Measurements from ENCODE around the gene SCFD2.

SCFD2 gene

DNA sequence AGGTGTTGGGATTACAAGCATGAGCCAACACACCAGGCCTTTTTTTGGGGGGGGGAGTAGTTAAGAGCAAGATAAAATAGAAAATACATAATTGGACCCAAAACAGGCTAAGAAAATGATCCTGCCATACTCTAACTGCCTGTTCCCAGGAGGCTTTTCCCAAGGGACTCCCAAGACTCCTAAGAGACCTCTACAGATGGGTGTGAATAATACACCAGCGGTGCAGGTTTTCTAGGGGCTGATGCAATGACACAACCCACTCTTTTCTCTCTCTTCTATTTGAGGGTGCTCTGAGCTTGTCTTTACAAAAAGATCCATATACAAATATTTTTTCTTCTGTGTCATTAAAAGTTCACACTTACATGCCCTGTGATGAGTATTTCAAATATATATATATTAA is 386.8 kb downstream of the SCFD2 start:
- H3K4me3 ChIP-seq (ENCODE audit: low read depth, low read length), result no peak overlapping the region
- H3K4me1 ChIP-seq, result peaks cover 5% of the 10 kb centered on the region; the same call in 1 of the 2 replicates
- H3K27me3 ChIP-seq, result no peaks in the 10 kb centered on the region
- no peak for DNase-seq
- no peaks in the 10 kb centered on the region for H3K9me3 ChIP-seq
- no peaks in the 10 kb centered on the region for H3K36me3 ChIP-seq
- TF ChIP-seq, protein P1, sequence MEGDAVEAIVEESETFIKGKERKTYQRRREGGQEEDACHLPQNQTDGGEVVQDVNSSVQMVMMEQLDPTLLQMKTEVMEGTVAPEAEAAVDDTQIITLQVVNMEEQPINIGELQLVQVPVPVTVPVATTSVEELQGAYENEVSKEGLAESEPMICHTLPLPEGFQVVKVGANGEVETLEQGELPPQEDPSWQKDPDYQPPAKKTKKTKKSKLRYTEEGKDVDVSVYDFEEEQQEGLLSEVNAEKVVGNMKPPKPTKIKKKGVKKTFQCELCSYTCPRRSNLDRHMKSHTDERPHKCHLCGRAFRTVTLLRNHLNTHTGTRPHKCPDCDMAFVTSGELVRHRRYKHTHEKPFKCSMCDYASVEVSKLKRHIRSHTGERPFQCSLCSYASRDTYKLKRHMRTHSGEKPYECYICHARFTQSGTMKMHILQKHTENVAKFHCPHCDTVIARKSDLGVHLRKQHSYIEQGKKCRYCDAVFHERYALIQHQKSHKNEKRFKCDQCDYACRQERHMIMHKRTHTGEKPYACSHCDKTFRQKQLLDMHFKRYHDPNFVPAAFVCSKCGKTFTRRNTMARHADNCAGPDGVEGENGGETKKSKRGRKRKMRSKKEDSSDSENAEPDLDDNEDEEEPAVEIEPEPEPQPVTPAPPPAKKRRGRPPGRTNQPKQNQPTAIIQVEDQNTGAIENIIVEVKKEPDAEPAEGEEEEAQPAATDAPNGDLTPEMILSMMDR (IDR thresholded peaks at IDR 0.05; ENCODE audit: low read depth, low read length), result no peak

DNA sequence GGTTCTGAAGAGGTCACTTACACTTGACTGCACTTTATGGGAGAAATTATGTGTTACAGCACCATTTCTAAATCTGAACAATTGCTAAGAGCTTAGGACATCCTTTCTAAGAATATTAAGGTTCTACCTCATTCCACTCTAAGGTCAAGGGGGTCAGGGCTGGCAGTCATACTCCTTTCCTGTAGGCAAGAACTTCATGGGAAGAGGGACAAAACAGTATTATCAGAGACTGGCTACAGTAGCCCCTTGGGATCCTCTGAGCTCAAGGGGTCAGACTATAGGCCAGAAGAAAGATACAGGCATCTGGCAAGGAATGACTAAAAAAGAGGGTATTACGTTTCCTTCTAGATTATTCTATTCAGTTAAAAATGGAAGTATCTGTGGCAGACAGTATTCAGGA is 388.6 kb downstream of the SCFD2 start:
- Histone ChIP-seq H3K36me3 (no peaks in the 10 kb centered on the region), H3K9me3 (no peaks in the 10 kb centered on the region), H3K4me3 (ENCODE audit: low read depth, low read length) (no peak overlapping the region), H3K27me3 (no peaks in the 10 kb centered on the region), H3K4me1 (no peaks in the 10 kb centered on the region; the same call in 1 of the 2 replicates)
- TF ChIP-seq, protein P1 (IDR thresholded peaks at IDR 0.05; ENCODE audit: low read depth, low read length), result no peak
- DNase-seq, result no peak

- DNase-seq, result no peak
- Histone ChIP-seq H3K4me3 (ENCODE audit: low read depth, low read length) (no peak overlapping the region), H3K9me3 (no peaks in the 10 kb centered on the region), H3K4me1 (no peaks in the 10 kb centered on the region; the same call in 1 of the 2 replicates), H3K27me3 (no peaks in the 10 kb centered on the region), H3K36me3 (no peaks in the 10 kb centered on the region)
- TF ChIP-seq, protein P1 (IDR thresholded peaks at IDR 0.05; ENCODE audit: low read depth, low read length), result no peak
Measured at GRCh38 chr4:52976523-52977230, 389.2 kb downstream of the SCFD2 start.

- H3K9me3 ChIP-seq, result no peaks in the 10 kb centered on the region
- TF ChIP-seq, protein P1 (IDR thresholded peaks at IDR 0.05; ENCODE audit: low read depth, low read length), result no peak
- no peak for DNase-seq
- H3K27me3 ChIP-seq, result no peaks in the 10 kb centered on the region
- no peaks in the 10 kb centered on the region for H3K36me3 ChIP-seq
- no peak overlapping the region for H3K4me3 ChIP-seq (ENCODE audit: low read depth, low read length)
- H3K4me1 ChIP-seq, result peaks cover 3% of the 10 kb centered on the region
Measured at GRCh38 chr4:52968691-52969090, 397.2 kb downstream of the SCFD2 start.

DNA sequence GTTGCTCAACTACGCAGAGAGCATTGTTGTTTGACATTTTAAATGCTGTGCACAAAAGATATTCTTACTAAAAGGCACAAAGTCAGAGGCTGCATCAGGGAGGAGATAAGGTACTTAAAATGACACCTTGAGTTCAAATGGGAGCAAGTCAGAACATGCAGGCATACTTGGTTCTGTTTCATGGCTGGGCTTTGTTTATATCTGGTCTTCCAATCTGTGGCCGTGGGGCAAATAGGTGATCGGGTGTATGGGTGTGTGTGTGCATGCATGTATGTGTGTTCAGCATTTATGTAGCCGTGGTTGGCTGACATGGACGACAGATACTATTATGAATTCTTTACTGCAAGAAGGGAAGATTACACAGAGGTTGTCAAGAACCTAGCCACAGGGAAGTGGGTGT is 397.6 kb downstream of the SCFD2 start:
- peaks cover 3% of the 10 kb centered on the region for H3K4me1 ChIP-seq
- no peak for DNase-seq
- TF ChIP-seq, protein P1 (IDR thresholded peaks at IDR 0.05; ENCODE audit: low read depth, low read length), result no peak
- no peaks in the 10 kb centered on the region for H3K36me3 ChIP-seq
- no peaks in the 10 kb centered on the region for H3K27me3 ChIP-seq
- no peaks in the 10 kb centered on the region for H3K9me3 ChIP-seq
- no peak overlapping the region for H3K4me3 ChIP-seq (ENCODE audit: low read depth, low read length)

DNA sequence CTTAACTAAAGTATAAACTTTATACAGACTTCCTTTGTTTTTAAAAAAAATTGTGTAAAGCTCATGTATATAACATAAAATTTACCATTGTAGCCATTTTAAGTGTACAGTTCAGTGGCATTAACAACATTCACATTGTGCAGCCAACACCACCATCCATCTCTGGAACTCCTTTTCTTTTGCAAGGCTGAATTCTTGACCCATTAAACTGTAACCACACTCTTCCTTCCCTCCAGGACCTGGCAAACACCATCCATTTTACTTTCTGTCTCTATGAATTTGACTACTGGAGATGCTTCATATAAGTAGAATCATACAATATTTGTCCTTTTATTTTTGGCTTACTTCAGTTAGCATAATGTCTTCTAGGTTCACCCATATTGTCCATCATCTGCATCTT is 399.1 kb downstream of the SCFD2 start:
- no peak for DNase-seq
- Histone ChIP-seq H3K36me3 (no peaks in the 10 kb centered on the region), H3K9me3 (no peaks in the 10 kb centered on the region), H3K4me3 (ENCODE audit: low read depth, low read length) (no peak overlapping the region), H3K27me3 (no peaks in the 10 kb centered on the region), H3K4me1 (peaks cover 3% of the 10 kb centered on the region)
- TF ChIP-seq, protein P1 (IDR thresholded peaks at IDR 0.05; ENCODE audit: low read depth, low read length), result no peak
